NCI-H128 (cell line): ENCODE results near the gene BMPR2.
"Not testable (repeated sequence)": the region's sequence is repeated elsewhere in the genome, so short reads cannot be mapped to it uniquely, and the experiment has no call there.

Experiments
- DNase-seq: peaks from one replicate; lab custom pipeline; 2025; ENCODE audit not compliant: unreplicated experiment; lab: John Stamatoyannopoulos, UW

Gene BMPR2

DNA sequence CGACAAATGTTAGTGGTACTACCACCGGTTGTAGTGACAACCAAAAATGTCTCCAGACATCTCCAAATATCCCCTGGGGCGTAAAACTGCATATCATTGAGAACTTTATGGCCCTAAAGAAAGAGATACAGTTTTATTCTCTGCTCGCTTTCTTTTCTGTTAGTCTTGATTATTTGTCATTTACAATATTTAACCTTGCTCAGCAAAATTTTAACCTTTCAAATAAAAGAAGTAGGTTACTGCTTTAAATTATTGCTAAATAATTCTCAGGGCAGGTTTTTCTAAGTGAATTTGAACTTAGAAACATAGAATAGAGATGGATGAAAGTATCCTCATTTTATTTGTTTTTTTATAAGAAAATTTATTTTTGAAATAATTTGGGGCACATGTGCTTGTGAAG, 67.9 kb downstream of the BMPR2 start:
- DNase-seq = no peak

GRCh38 chr2:202449344-202449743, 73.2 kb downstream of the BMPR2 start:
- DNase-seq = no peak

GRCh38 chr2:202450785-202451184, 74.7 kb downstream of the BMPR2 start:
- no peak for DNase-seq

- DNase-seq = no peak
Observed at GRCh38 chr2:202452744-202453143, 76.6 kb downstream of the BMPR2 start.

DNA sequence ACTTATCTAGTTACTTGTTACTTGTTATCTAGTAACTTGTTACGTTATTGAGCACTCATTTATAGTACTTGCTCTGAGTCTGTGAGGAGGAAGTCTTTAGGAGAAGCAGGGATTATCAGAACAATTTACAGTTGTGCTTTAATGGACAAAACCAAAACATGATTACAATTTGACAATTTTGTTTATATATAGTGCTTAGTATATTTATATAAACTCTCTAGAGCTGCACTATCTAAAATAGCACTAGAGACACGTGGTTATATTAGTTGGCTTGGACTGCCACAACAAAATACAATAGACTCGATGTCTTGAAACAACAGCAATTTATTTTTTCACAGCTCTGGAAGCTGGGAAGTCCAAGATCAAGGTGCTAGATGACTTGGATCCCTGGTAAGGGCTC, 78.4 kb downstream of the BMPR2 start:
- DNase-seq = no peak

DNA sequence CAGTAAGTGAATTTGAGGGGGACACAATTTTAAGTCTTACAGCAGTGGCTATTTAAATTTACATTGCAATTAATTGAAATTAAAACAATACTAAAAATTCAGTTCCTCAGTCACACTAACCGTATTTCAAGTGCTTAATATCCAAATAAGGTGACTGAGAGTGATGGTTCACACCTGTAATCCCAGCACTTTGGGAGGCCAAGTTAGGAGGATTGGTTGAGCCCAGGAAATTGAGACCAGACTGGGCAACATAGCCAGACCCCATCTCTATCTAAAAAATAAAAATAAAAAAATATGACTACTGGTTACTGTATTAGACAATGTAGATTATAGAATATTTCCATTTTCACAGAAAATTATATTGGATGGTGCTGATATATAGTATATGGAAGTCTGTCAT, 79.0 kb downstream of the BMPR2 start:
- no peak for DNase-seq

DNA sequence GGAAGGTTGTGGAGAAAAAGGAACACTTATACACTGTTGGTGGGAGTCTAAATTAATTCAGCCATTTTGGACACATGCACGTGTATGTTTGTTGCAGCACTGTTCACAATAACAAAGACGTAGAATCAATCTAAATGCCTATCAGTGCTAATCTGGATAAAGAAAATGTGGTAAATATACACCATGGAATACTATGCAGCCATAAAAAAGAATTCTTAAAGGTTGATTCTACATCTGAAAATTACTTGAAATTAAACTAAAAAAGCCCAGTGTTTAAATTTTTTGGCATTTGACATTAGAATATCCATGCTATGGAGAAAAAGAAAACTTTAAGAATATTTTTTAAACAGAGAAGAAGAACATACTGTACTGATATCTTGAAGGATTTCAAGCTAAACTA, 84.0 kb downstream of the BMPR2 start:
- DNase-seq = no peak

- no peak for DNase-seq
Observed at GRCh38 chr2:202479090-202479489, 103.0 kb downstream of the BMPR2 start.

DNA sequence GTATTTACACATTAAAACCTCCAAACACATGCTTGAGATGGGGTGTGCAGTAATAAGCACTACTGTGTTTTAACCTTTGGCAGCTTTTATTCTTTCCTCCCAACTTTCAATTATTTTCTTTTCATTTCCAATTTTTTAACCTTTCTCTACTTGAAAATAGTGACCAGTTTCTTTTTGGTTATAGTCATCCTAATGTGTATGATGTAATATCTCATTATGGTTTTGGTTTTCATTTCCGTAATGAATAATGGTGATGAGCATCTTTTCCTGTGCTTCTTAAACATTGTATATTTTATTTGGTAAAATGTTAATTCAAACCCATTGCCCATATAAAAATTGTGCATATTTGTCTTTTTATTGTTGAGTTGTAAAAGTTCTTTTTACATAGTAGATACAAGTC, 103.5 kb downstream of the BMPR2 start:
- no peak for DNase-seq

GRCh38 chr2:202486351-202486750, 110.2 kb downstream of the BMPR2 start:
- no peak for DNase-seq

DNA sequence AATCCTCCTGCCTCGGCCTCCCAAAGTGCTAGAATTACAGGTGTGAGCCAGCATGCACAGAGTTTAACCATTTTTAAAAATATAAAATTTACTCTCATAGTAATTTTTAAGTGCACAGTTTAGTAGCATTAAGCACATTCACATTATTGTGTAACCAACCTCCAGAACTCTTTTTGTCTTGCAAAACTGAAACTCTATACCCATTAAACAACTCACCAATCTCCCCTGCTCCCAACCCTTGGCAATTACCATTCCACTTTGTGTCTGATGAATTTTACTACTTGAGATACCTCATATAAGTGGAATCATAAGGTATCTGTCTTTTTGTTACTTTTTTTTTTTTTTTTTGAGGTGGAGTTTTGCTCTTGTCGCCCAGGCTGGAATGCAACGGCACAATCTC, 112.5 kb downstream of the BMPR2 start:
- no peak for DNase-seq

- DNase-seq = no peak
Observed at GRCh38 chr2:202490479-202490878, 114.4 kb downstream of the BMPR2 start.

DNA sequence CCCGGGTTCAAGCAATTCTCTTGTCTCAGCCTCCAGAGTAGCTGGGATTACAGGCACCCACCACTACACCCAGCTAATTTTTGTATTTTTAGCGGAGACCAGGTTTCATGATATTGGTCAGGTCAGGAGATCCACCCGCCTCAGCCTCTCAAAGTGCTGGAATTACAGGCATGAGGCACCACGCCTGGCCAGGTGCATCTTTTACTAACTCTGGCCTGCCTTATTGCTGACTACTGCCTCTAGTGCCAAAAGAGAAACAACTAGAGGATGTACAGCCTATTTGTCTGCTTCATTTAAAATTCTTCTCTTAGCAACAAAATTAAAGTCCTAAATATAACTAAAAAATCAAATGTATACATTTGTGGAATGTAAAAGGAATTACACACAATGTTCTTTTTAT, 115.4 kb downstream of the BMPR2 start:
- DNase-seq = no peak

GRCh38 chr2:202494300-202495229, 118.4 kb downstream of the BMPR2 start:
- no peak for DNase-seq

DNA sequence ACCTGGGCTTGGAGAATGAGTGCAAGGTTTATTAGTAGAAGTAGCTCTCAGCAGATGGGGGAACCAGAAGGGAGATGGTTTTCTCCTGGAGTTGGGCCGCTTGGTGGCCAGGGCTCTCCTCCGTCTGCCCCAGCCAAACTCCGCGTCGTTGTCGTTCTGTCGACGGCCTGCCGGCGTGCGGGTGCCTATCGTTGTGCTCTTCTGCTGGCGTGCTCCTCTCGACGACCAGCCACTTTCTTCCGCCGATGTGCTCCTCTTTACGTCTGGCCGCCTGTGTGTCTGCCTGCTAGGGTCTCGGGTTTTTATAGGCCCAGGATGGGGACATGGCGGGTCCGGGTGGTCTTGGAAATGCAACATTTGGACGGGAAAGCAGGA, 119.1 kb downstream of the BMPR2 start:
- DNase-seq = no peak

DNA sequence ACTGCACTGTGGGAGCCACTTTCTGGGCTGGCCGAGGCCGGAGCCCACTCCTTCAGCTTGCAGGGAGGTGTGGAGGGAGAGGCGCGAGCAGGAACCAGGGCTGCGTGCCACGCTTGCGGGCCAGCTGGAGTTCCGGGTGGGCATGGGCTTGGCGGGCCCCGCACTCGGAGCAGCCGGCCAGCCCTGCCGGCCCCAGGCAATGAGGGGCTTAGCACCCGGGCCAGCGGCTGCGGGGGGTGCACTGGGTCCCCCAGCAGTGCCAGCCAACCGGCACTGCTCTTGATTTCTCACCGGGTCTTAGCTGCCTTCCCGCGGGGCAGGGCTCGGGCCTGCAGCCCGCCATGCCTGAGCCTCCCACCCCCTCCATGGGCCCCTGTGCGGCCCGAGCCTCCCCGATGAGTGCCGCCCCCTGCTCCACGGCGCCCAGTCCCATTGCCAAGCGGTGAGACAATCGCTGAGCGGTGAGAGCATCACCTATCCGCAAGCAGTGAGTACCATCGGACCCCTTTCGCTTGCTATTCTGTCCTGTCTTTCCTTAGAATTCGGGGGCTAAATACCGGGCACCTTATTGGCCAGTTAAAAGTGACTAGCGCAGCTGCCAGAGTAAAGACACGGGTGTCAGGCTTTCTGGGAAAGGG, 120.8 kb downstream of the BMPR2 start:
- not testable (repeated sequence) for DNase-seq

- DNase-seq = not testable (repeated sequence)
Observed at GRCh38 chr2:202497473-202497866, 121.3 kb downstream of the BMPR2 start.

- not testable (repeated sequence) for DNase-seq
Observed at GRCh38 chr2:202499841-202500240, 123.7 kb downstream of the BMPR2 start.

GRCh38 chr2:202503276-202503675, 127.1 kb downstream of the BMPR2 start:
- DNase-seq = not testable (repeated sequence)

GRCh38 chr2:202508686-202509085, 132.6 kb downstream of the BMPR2 start:
- DNase-seq = no peak

DNA sequence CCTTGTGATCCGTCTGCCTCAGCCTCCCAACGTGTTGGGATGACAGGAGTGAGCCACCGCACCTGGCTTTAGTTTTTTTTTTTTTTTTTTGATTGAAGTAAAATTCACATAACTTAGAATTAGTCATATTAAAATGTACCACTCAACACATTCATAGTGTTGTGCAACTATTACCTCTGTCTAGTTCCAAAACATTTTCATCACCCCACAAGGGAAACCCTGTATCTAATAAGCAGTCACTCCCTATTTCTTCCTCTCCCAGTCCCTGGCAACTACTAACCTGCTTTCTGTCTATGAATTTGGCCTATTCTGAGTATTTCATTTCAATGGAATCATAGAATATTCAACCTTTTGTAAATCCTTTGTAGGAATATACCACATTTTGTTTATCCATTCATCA, 134.8 kb downstream of the BMPR2 start:
- DNase-seq = no peak

- no peak for DNase-seq
Observed at GRCh38 chr2:202512176-202512575, 136.0 kb downstream of the BMPR2 start.
